ENCODE measurements around the gene KCNQ4.

KCNQ4 gene

GRCh38 chr1:40797668-40798010, 14.1 kb downstream of the KCNQ4 start:
- DNase-seq: no peak

GRCh38 chr1:40798366-40799281, 15.0 kb downstream of the KCNQ4 start:
- DNase-seq: no peak

- no peak for DNase-seq
Measured at GRCh38 chr1:40799351-40799867, 15.8 kb downstream of the KCNQ4 start.

- no peak for DNase-seq
Measured at GRCh38 chr1:40801742-40802077, 18.1 kb downstream of the KCNQ4 start.

- peak; percentile 98 for DNase-seq
Measured at GRCh38 chr1:40802078-40802741, 18.6 kb downstream of the KCNQ4 start.

- no peak for DNase-seq
Measured at GRCh38 chr1:40802742-40803113, 19.1 kb downstream of the KCNQ4 start.

DNA sequence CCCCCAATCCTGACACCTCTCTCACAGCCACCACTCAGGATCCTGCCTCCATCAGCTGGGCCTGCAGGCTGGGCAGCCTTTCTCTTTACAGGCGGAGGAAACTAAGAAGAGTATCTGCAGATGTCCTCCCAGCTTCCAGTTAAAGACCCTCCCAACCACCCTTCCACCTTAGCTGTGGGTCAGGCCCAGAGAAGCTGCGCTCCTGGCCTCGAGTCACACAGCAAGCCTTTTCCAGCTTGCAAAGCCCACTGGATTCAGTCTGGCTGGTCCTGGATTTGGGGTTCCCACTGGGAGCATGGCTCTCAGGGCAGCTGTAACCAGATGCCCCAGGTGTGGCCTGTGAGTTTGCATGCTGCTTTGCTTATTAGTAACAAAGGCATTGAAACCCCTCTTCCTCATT, 19.9 kb downstream of the KCNQ4 start:
- no peak for DNase-seq

GRCh38 chr1:40803902-40804301, 20.3 kb downstream of the KCNQ4 start:
- no peak for DNase-seq

GRCh38 chr1:40806240-40806639, 22.7 kb downstream of the KCNQ4 start:
- no peak for DNase-seq

DNA sequence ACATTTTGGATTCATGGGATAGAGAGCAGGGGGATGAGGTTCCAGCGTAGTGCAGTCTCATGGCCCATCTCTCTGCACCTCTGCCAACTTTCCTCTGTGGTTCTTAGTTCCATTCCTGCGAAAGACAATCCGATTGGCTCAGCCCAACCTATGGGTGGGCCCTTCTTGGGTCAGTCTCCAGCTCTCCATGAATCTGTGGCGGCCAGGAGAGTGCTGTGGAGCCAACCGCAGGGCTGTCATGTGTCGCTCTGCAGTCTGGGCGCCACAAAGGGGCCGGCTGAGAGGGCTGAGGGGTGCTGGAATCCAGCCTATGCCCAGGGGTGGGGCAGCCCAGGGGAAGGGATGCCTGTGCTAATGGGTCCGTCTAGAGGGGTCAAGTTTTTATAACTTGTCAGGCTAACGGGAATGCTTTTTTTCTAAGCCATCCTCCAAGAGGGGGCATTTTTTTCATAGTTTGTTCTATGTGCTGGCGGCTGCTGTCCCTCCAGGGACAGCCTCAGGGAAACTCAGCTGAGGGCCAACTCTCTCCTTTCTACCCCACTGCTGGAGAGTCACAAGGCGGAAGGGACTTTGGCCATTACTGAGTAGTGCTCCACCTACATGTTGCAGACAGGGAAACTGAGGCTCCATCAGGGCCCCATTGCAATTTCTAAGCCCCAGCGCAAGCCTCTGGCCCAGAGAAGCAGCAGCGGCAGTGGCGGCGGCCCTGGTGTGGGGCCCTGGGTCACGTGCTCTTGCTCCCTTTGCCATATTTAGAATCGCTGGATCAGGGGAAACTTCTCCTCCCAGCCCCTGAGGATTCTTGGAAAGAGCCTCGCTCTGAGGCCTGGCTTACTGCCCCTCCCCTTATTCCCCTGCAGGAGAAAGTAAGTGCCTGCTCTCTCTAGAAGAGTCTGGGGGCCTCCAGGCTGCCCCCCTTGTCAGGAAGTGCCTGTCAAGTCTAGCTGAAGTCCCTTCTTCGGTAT, 23.4 kb downstream of the KCNQ4 start:
- no peak for DNase-seq

GRCh38 chr1:40808002-40808401, 24.4 kb downstream of the KCNQ4 start:
- DNase-seq: no peak

- no peak for DNase-seq
Measured at GRCh38 chr1:40808444-40808843, 24.9 kb downstream of the KCNQ4 start.

DNA sequence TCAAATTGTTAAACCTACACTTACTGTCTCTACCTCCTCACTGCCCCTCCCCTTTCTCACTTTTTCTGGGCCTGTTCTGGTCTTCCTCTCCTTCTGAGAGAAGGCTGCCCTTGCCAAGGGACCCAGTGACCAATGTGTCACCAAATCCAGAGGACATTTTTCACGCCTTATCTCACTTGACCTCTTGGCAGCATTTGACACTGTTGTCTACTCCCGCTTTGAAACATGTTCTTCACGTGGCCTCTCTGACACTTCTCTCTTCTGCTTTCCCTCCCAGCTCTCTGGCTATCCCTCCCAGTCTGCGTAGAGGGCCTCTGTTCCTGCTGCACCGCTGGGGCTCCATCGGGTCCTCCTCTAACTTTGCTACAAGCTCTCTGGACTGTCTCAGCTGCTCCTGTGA, 25.3 kb downstream of the KCNQ4 start:
- no peak for DNase-seq

- no peak for DNase-seq
Measured at GRCh38 chr1:40810927-40811326, 27.3 kb downstream of the KCNQ4 start.

- DNase-seq: no peak
Measured at GRCh38 chr1:40815420-40815819, 31.8 kb downstream of the KCNQ4 start.

- DNase-seq: no peak
Measured at GRCh38 chr1:40817791-40818263, 34.2 kb downstream of the KCNQ4 start.

GRCh38 chr1:40818264-40818961, 34.8 kb downstream of the KCNQ4 start:
- DNase-seq: peak; percentile 87

GRCh38 chr1:40819101-40819500, 35.5 kb downstream of the KCNQ4 start:
- DNase-seq: no peak

- no peak for DNase-seq
Measured at GRCh38 chr1:40820251-40820797, 36.7 kb downstream of the KCNQ4 start.

GRCh38 chr1:40820911-40821693, 37.5 kb downstream of the KCNQ4 start:
- peak; percentile 95 for DNase-seq

DNA sequence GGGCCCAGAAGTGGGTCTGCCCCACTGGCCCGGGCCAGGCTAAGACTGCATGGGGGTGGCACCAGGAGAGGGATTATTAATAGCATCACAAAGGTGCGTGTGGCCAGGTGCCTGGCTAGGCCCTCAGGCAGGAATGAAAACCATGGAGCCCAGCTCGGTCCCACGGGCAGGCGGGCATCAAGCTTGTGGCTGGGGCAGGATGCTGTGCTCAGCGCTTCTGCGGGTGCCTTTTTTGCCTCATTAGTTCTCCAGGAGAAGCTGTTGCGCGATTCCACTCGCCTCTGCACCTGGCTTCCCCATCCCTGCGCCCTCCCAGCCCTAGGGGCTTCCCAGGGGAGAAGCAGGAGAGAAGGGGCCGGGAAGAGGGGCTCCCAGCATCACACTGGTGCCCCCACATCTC, 39.3 kb downstream of the KCNQ4 start:
- no peak for DNase-seq

All from NCI-H2029 treated with DMSO at 0.1 percent for 48 hours (cell line).